Trophoblast cell (in vitro differentiated cells and primary cell): ENCODE measurements around the gene SELL.

Source experiments
- DNase-seq, 2 donors: peaks; one replicate each; pipeline ENCODE4 v3.0.0-alpha.2; 2016
- H2AFZ ChIP-seq: 2 replicates; pipeline ENCODE4 v1.6.1; 2013; ENCODE audit warnings: low read length, moderate library complexity, mild to moderate bottlenecking; ENCODE audit not compliant: insufficient read depth, poor library complexity
- H2AK5ac ChIP-seq: 2 replicates; pipeline ENCODE4 v1.6.1; 2013; ENCODE audit warnings: mild to moderate bottlenecking, low read length
- H2BK120ac ChIP-seq: 2 replicates; pipeline ENCODE4 v1.6.1; 2013; ENCODE audit warnings: low read length, mild to moderate bottlenecking, moderate library complexity; ENCODE audit not compliant: insufficient read depth, poor library complexity
- H2BK12ac ChIP-seq: 2 replicates; pipeline ENCODE4 v1.6.1; 2013; ENCODE audit warnings: mild to moderate bottlenecking, low read length, moderate library complexity
- H2BK5ac ChIP-seq: 2 replicates; pipeline ENCODE4 v1.6.1; 2013; ENCODE audit warnings: low read length, low read depth, moderate library complexity, mild to moderate bottlenecking; ENCODE audit not compliant: poor library complexity
- H3K14ac ChIP-seq: 2 replicates; pipeline ENCODE4 v1.6.1; 2013; ENCODE audit warnings: mild to moderate bottlenecking, low read length
- H3K18ac ChIP-seq: 2 replicates; pipeline ENCODE4 v1.6.1; 2013; ENCODE audit warnings: mild to moderate bottlenecking, low read length
- H3K23ac ChIP-seq: 2 replicates; pipeline ENCODE4 v1.6.1; 2013; ENCODE audit warnings: low read length
- H3K27ac ChIP-seq: 2 replicates; pipeline ENCODE4 v1.5.1; 2013; ENCODE audit warnings: low read depth, mild to moderate bottlenecking, inconsistent platforms, low read length, moderate library complexity
- H3K27me3 ChIP-seq: 2 replicates; pipeline ENCODE4 v1.6.1; 2013; ENCODE audit warnings: inconsistent platforms, mild to moderate bottlenecking, low read length, moderate library complexity; ENCODE audit not compliant: insufficient read depth
- H3K36me3 ChIP-seq, 2 experiments: 1 replicate in 1 of 2; 2 replicates in 1 of 2; pipeline ENCODE4 v1.6.1; 2013; ENCODE audit warnings: low read length in 2 of 2, mild to moderate bottlenecking in 2 of 2, moderate library complexity in 1 of 2; ENCODE audit not compliant: insufficient read depth in 2 of 2, control insufficient read depth in 1 of 2
- H3K4ac ChIP-seq: 2 replicates; pipeline ENCODE4 v1.6.1; 2013; ENCODE audit warnings: low read depth, mild to moderate bottlenecking, low read length, moderate library complexity
- H3K4me1 ChIP-seq, 2 experiments: 1 replicate in 1 of 2; 2 replicates in 1 of 2; pipeline ENCODE4 v1.6.1; 2013; ENCODE audit warnings: low read length in 2 of 2, mild to moderate bottlenecking in 2 of 2, moderate library complexity in 1 of 2; ENCODE audit not compliant: insufficient read depth in 2 of 2, control insufficient read depth in 1 of 2
- H3K4me2 ChIP-seq: 2 replicates; pipeline ENCODE4 v1.6.1; 2013; ENCODE audit warnings: inconsistent platforms, mild to moderate bottlenecking, low read length, moderate library complexity
- H3K4me3 ChIP-seq: 2 replicates; pipeline ENCODE4 v1.5.1; 2013; ENCODE audit warnings: mild to moderate bottlenecking, low read depth, low read length, inconsistent platforms
- H3K79me1 ChIP-seq: one replicate; pipeline ENCODE4 v1.6.1; 2013; ENCODE audit warnings: low read length
- H3K79me2 ChIP-seq: 2 replicates; pipeline ENCODE4 v1.6.1; 2013; ENCODE audit warnings: low read length, mild to moderate bottlenecking; ENCODE audit not compliant: control insufficient read depth, insufficient read depth, poor library complexity
- H3K9ac ChIP-seq: 2 replicates; pipeline ENCODE4 v1.6.1; 2013; ENCODE audit warnings: mild to moderate bottlenecking, low read length
- H3K9me3 ChIP-seq: 2 replicates; pipeline ENCODE4 v1.6.1; 2013; ENCODE audit warnings: low read depth, mild to moderate bottlenecking, control low read depth, inconsistent platforms, low read length; ENCODE audit not compliant: insufficient read depth
- H4K12ac ChIP-seq: 2 replicates; pipeline ENCODE4 v1.6.1; 2013; ENCODE audit warnings: low read depth, mild to moderate bottlenecking, low read length, moderate library complexity
- H4K8ac ChIP-seq: 2 replicates; pipeline ENCODE4 v1.6.1; 2013; ENCODE audit warnings: low read depth, mild to moderate bottlenecking, low read length, moderate library complexity
- H4K91ac ChIP-seq: one replicate; pipeline ENCODE4 v1.6.1; 2013; ENCODE audit warnings: low read depth, mild to moderate bottlenecking, low read length, moderate library complexity
- WGBS: extraction: QIAGEN DNeasy Blood & Tissue Kit; methylation state at CpG from one replicate; pipeline ENCODE4 v1.1.7; 2013; ENCODE audit warnings: missing lambda C conversion rate; ENCODE audit not compliant: insufficient read length, insufficient coverage; ENCODE audit errors: extremely low coverage; 5-methylcytosine and 5-hydroxymethylcytosine counted together

The SELL gene

DNA sequence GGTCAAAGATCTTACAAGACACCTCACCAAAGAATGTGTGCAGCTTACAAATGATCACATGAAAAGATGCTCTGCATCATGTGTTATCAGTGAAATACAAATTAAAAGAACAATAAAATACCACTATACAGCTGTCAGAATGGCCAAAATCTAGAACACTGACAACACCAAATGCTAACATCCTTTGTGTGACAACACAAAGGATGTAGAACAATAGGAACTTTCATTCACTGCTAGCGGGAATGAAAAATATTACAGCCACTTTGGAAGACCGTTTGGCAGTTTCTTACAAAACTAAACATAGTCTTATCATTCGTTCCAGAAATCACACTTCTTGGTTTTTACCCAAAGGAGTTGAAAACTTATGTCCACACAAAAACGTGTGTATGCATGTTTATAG, 60.9 kb downstream of the SELL start:
- H3K14ac ChIP-seq = no peak overlapping the region
- no peak for DNase-seq
- H3K4ac ChIP-seq = no peak overlapping the region
- no peak overlapping the region for H3K4me3 ChIP-seq
- H3K79me2 ChIP-seq = no peaks in the 10 kb centered on the region
- no peak overlapping the region for H4K91ac ChIP-seq
- H2BK120ac ChIP-seq = no peak overlapping the region
- no peaks in the 10 kb centered on the region for H3K4me1 ChIP-seq
- no peak overlapping the region for H3K18ac ChIP-seq
- no peaks in the 10 kb centered on the region for H3K9me3 ChIP-seq
- H3K9ac ChIP-seq = no peak overlapping the region
- H3K4me2 ChIP-seq = no peak overlapping the region
- H3K23ac ChIP-seq = no peak overlapping the region
- H3K27ac ChIP-seq = no peak overlapping the region
- H2AFZ ChIP-seq = no peak overlapping the region
- WGBS = no CpG with 5 or more reads among the region's 4 CpGs
- no peak overlapping the region for H2AK5ac ChIP-seq
- H4K12ac ChIP-seq = no peak overlapping the region
- H2BK12ac ChIP-seq = no peak overlapping the region
- no peak overlapping the region for H2BK5ac ChIP-seq
- H3K27me3 ChIP-seq = no peaks in the 10 kb centered on the region
- no peak overlapping the region for H4K8ac ChIP-seq
- H3K36me3 ChIP-seq = no peaks in the 10 kb centered on the region
- no peaks in the 10 kb centered on the region for H3K79me1 ChIP-seq

DNA sequence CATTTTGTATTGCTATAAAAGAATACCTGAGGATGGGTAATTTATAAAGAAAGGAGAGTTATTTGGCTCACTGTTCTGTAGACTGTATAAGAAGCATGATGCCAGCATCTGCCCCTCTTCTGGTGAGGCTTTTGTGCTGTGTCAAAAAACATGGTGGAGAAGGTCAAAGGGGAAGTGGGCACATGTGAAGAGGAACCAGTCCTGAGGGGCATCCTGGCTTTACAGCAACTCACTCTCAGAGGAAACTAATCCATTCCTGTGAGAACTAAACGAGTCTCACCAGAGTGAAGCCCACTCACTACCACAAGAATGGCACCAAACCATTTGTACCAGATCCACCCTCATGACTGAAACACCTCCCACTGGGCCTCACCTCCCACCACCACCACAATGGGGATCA, 62.7 kb downstream of the SELL start:
- H3K18ac ChIP-seq = no peak overlapping the region
- H3K27me3 ChIP-seq = no peaks in the 10 kb centered on the region
- no peak overlapping the region for H3K4ac ChIP-seq
- no peaks in the 10 kb centered on the region for H3K9me3 ChIP-seq
- no peak overlapping the region for H2BK12ac ChIP-seq
- H3K79me1 ChIP-seq = no peaks in the 10 kb centered on the region
- H3K4me1 ChIP-seq = no peaks in the 10 kb centered on the region
- no peak overlapping the region for H4K12ac ChIP-seq
- H3K27ac ChIP-seq = no peak overlapping the region
- H3K4me3 ChIP-seq = no peak overlapping the region
- no peak overlapping the region for H2AFZ ChIP-seq
- no peak overlapping the region for H2AK5ac ChIP-seq
- H3K4me2 ChIP-seq = no peak overlapping the region
- H3K14ac ChIP-seq = no peak overlapping the region
- no peak overlapping the region for H2BK120ac ChIP-seq
- DNase-seq = no peak
- no peak overlapping the region for H2BK5ac ChIP-seq
- H3K23ac ChIP-seq = no peak overlapping the region
- no CpG with 5 or more reads among the region's 1 CpG for WGBS
- no peak overlapping the region for H4K91ac ChIP-seq
- H3K9ac ChIP-seq = no peak overlapping the region
- no peaks in the 10 kb centered on the region for H3K79me2 ChIP-seq
- no peak overlapping the region for H4K8ac ChIP-seq
- H3K36me3 ChIP-seq = no peaks in the 10 kb centered on the region

DNA sequence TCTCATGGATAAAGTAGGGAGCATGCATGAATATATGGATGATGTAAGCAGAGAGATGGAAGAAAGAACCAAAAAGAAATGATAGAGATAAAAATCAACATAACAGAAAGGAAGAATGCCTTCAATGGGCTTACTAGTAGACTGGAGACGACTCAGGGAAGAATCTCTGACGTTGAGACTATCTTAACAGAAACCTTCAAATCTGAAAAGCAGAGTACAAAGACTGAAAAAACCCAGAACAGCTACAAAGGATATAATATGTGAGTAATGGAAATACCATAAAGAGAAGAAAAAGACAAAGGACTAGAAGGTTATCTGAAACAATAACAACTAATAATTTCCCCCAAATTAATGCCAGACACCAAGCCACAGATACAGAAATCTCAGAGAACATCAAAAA, 63.2 kb downstream of the SELL start:
- no peak for DNase-seq
- Histone ChIP-seq H4K8ac (no peak overlapping the region), H3K18ac (no peak overlapping the region), H3K4me2 (no peak overlapping the region), H3K4me3 (no peak overlapping the region), H2BK5ac (no peak overlapping the region), H3K9ac (no peak overlapping the region), H2AK5ac (no peak overlapping the region), H3K79me1 (no peaks in the 10 kb centered on the region), H3K27me3 (no peaks in the 10 kb centered on the region), H4K12ac (no peak overlapping the region), H2BK120ac (no peak overlapping the region), H2AFZ (no peak overlapping the region), H3K79me2 (no peaks in the 10 kb centered on the region), H2BK12ac (no peak overlapping the region), H3K9me3 (no peaks in the 10 kb centered on the region), H3K23ac (no peak overlapping the region), H3K4me1 (no peaks in the 10 kb centered on the region), H3K36me3 (no peaks in the 10 kb centered on the region), H3K14ac (no peak overlapping the region), H3K27ac (no peak overlapping the region), H4K91ac (no peak overlapping the region), H3K4ac (no peak overlapping the region)
- no CpG with 5 or more reads among the region's 2 CpGs for WGBS

DNA sequence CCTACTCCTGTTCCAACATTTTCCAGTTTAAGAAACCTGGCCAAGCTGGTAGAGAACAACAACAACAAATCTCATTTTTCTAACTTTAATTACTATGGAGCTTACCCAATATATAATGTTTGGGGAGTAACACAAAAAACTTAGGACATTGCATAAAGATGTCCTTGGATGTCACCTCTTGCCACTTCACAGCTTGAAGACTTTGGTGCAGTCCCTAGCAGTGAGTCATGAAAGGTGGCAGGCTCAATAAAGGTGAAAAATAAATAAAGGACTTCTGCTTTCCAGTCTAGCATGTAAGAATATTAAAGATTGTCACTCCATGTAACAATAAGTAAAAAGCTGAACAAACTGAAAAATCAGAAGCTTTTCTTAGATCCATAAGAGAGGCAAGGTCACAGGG, 63.9 kb downstream of the SELL start:
- no peak overlapping the region for H2AFZ ChIP-seq
- no peak overlapping the region for H3K4ac ChIP-seq
- no peak overlapping the region for H3K4me2 ChIP-seq
- no peak overlapping the region for H3K9ac ChIP-seq
- H3K36me3 ChIP-seq = no peaks in the 10 kb centered on the region
- no peak overlapping the region for H2BK12ac ChIP-seq
- no peaks in the 10 kb centered on the region for H3K79me1 ChIP-seq
- no peak overlapping the region for H4K8ac ChIP-seq
- H3K4me3 ChIP-seq = no peak overlapping the region
- no peaks in the 10 kb centered on the region for H3K4me1 ChIP-seq
- no peak overlapping the region for H2BK5ac ChIP-seq
- H4K91ac ChIP-seq = no peak overlapping the region
- H4K12ac ChIP-seq = no peak overlapping the region
- DNase-seq = no peak
- H3K14ac ChIP-seq = no peak overlapping the region
- H3K79me2 ChIP-seq = no peaks in the 10 kb centered on the region
- no peak overlapping the region for H2AK5ac ChIP-seq
- H3K27me3 ChIP-seq = no peaks in the 10 kb centered on the region
- H3K23ac ChIP-seq = no peak overlapping the region
- no peak overlapping the region for H3K18ac ChIP-seq
- no peaks in the 10 kb centered on the region for H3K9me3 ChIP-seq
- H2BK120ac ChIP-seq = no peak overlapping the region
- H3K27ac ChIP-seq = no peak overlapping the region

DNA sequence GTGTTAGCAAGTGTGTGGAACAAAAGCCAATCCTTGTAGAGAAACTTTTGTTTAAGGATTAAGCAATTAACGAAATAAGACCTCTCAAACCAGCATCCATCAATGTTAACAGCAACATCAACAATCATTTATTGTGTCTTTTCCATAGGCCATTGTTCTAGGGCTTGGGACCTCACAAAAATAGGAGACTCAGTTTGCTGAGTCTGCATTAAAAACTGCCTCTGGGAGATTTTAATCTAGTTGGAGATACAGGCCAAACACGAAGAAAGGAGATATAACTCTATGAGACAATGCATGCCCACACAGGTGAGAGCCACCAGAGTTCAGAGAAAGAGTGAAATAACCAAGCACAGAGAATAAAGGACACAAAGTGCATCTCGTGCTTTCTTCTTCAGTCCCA, 67.1 kb downstream of the SELL start:
- Histone ChIP-seq H2BK5ac (no peak overlapping the region), H3K79me1 (no peaks in the 10 kb centered on the region), H3K9ac (no peak overlapping the region), H3K4ac (no peak overlapping the region), H3K4me1 (no peaks in the 10 kb centered on the region), H4K8ac (no peak overlapping the region), H3K9me3 (no peaks in the 10 kb centered on the region), H3K18ac (no peak overlapping the region), H3K27me3 (no peaks in the 10 kb centered on the region), H3K4me2 (no peak overlapping the region), H3K23ac (no peak overlapping the region), H3K14ac (no peak overlapping the region), H3K4me3 (no peak overlapping the region), H2BK120ac (no peak overlapping the region), H2AK5ac (no peak overlapping the region), H2BK12ac (no peak overlapping the region), H3K79me2 (no peaks in the 10 kb centered on the region), H3K36me3 (no peaks in the 10 kb centered on the region), H2AFZ (no peak overlapping the region), H3K27ac (no peak overlapping the region), H4K12ac (no peak overlapping the region), H4K91ac (no peak overlapping the region)
- no peak for DNase-seq
- no CpG with 5 or more reads among the region's 3 CpGs for WGBS
